ENCODE measurements around the gene FOXO1. TPM values are rescaled to one million over a fixed set of nuclear protein-coding genes. Genes with fewer than 3 reads are reported as not detected.

Gene FOXO1
- total RNA-seq, 1 experiment from 2014 or later, result 12.2 TPM

- Histone ChIP-seq H2AFZ (ENCODE audit: low read depth, low read length, poor library complexity, severe bottlenecking) (no peak overlapping the region), H3K27me3 (ENCODE audit: insufficient read depth, low read length) (no peaks in the 10 kb centered on the region), H3K79me2 (ENCODE audit: insufficient read depth, low read length) (peaks cover 5% of the 10 kb centered on the region; the same call in 1 of the 2 replicates), H3K4me1 (ENCODE audit: control insufficient read depth in 1 of 2, insufficient read depth in 2 of 2, low read length in 2 of 2) (peaks cover 0 to 5% of the 10 kb centered on the region in 2 experiments; a peak in 1 of 4 replicates), H3K36me3 (ENCODE audit: control insufficient read depth in 1 of 2, insufficient read depth in 2 of 2, low read length in 2 of 2) (no peaks in the 10 kb centered on the region), H3K4me3 (replicated peaks in 1 of 2; ENCODE audit: low read depth in 1 of 2, low read length in 2 of 2) (no peak overlapping the region), H3K9me2 (ENCODE audit: insufficient read depth) (no peaks in the 10 kb centered on the region), H3K27ac (ENCODE audit: low read depth, low read length) (no peak overlapping the region), H3K9ac (ENCODE audit: low read length) (no peak overlapping the region), H3K9me3 (ENCODE audit: control insufficient read depth in 1 of 2, insufficient read depth in 1 of 2, low read depth in 1 of 2, low read length in 2 of 2) (no peaks in the 10 kb centered on the region), H3K4me2 (ENCODE audit: low read length) (no peak overlapping the region), H4K20me1 (ENCODE audit: insufficient read depth) (0 out of 2 replicates have a peak, but pooled peaks cover 3% of the 10 kb centered on the region)
- ChIA-PET POLR2A (no interaction called here), CTCF (no interaction called here), RAD21 (ENCODE audit: low non-redundant PET in 1 of 2, low total read pairs in 2 of 2, uncharacterized antibody in 2 of 2, unreplicated experiment in 2 of 2) (no interaction called here)
- TF ChIP-seq SIN3A (IDR thresholded peaks at IDR 0.05; ENCODE audit: low read depth) (no peak), CTCF (IDR thresholded peaks at IDR 0.05 in 2 of 3, conservative IDR thresholded peaks at IDR 0.05 in 1 of 3; ENCODE audit: borderline replicate concordance in 1 of 3, insufficient read depth in 1 of 3, low read depth in 2 of 3, low read length in 2 of 3) (no peak), EZH2phosphoT487 (IDR thresholded peaks at IDR 0.05; ENCODE audit: borderline replicate concordance) (no peak), CBX3 (IDR thresholded peaks at IDR 0.05; ENCODE audit: low read depth) (no peak), ELF1 (IDR thresholded peaks at IDR 0.05; ENCODE audit: borderline replicate concordance, low read depth) (no peak)
- intact Hi-C loops (cut with micrococcal nuclease), result no loop called here
- BruUV-seq (replicated peaks), result no TSS peak
- ATAC-seq, result no peak
- DNase-seq (ENCODE audit: low read depth, low spot score), result no peak
These were observed 79.4 kb downstream of the FOXO1 start for GRCh38 chr13:40586886-40587565.

- 0 out of 2 replicates have a peak, but pooled peaks cover 3% of the 10 kb centered on the region for H4K20me1 ChIP-seq (ENCODE audit: insufficient read depth)
- intact Hi-C loops (cut with micrococcal nuclease), result no loop called here
- ATAC-seq, result no peak
- CTCF ChIA-PET, result no interaction called here
- TF ChIP-seq SP1 (IDR thresholded peaks at IDR 0.05; ENCODE audit: low read depth), result no peak
- no peak for TF ChIP-seq REST (IDR thresholded peaks at IDR 0.05; ENCODE audit: low read depth)
- no peak overlapping the region for H2AFZ ChIP-seq (ENCODE audit: low read depth, low read length, poor library complexity, severe bottlenecking)
- H3K36me3 ChIP-seq (ENCODE audit: control insufficient read depth in 1 of 2, insufficient read depth in 2 of 2, low read length in 2 of 2), result no peaks in the 10 kb centered on the region
- no peak overlapping the region for H3K27ac ChIP-seq (ENCODE audit: low read depth, low read length)
- peaks cover 4% of the 10 kb centered on the region; the same call in 1 of the 2 replicates for H3K79me2 ChIP-seq (ENCODE audit: insufficient read depth, low read length)
- H3K4me1 ChIP-seq (ENCODE audit: control insufficient read depth in 1 of 2, insufficient read depth in 2 of 2, low read length in 2 of 2), result peaks cover 0 to 5% of the 10 kb centered on the region in 2 experiments; a peak in 1 of 4 replicates
- no peaks in the 10 kb centered on the region for H3K9me2 ChIP-seq (ENCODE audit: insufficient read depth)
- H3K9ac ChIP-seq (ENCODE audit: low read length), result no peak overlapping the region
- H3K4me2 ChIP-seq (ENCODE audit: low read length), result no peak overlapping the region
- BruUV-seq (replicated peaks), result no TSS peak
- no peaks in the 10 kb centered on the region for H3K27me3 ChIP-seq (ENCODE audit: insufficient read depth, low read length)
- no peak for DNase-seq (ENCODE audit: low read depth, low spot score)
- H3K9me3 ChIP-seq (ENCODE audit: control insufficient read depth in 1 of 2, insufficient read depth in 1 of 2, low read depth in 1 of 2, low read length in 2 of 2), result no peaks in the 10 kb centered on the region
- RAD21 ChIA-PET (ENCODE audit: low non-redundant PET in 1 of 2, low total read pairs in 2 of 2, uncharacterized antibody in 2 of 2, unreplicated experiment in 2 of 2), result no interaction called here
- POLR2A ChIA-PET, result no interaction called here
- H3K4me3 ChIP-seq (replicated peaks in 1 of 2; ENCODE audit: low read depth in 1 of 2, low read length in 2 of 2), result no peak overlapping the region
These were observed 80.5 kb downstream of the FOXO1 start for GRCh38 chr13:40585911-40586471.

Data from HCT116 (cell line).